ENCODE measurements around the gene CD320. TPM values are rescaled to one million over a fixed set of nuclear protein-coding genes. Genes with fewer than 3 reads are reported as not detected.

Gene CD320
- total RNA-seq, result 51.9 and 67.4 TPM in 2 replicates

GRCh38 chr19:8307965-8308866, at the start of gene CD320:
CD320 (minus strand) TSS chr19:8308358; CDS start chr19:8308290, 68 bp downstream.

DNA sequence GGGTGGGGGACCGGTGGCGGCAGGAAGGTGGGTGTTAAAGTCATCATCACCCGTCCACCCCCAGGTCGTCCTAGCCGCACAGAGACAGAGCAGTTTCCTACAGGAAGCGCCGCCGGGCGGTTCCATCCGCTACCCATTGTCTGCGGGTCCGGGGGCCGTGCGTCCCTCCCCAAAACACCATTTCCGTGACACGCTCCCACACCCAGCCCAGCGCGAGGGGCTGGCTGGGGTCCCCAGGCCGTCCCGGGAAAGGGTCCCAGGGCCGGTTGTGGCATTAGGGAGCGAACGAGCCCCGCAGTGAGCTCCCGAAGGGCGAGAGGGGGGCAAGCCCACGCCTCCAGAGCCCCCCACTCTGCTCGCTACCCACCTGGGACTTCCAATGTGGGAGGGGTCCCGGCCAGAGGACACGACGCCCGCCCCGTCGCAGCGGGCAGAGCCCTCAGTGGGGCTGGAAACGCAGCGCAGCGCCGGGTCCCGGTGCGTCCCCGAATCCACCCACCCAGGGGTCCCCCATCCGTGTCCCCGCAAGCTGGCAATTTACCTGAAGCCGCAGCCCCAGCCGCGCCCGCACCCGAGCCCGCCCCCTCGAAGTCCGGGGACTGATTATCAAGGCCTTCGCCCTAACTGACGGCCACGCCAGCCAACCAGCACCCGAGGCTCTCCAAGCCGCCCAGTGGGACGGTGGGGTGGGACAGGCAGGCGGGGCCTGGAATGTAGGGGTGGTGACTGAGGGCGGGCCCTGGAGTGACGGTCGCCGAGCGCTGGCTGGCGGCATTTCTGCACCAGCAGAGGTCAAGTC, 34.7 kb upstream of the CD320 start, which contains the start of gene KANK3:
KANK3 (minus strand) TSS at position 579 of the 799 bp plus-strand sequence. CDS start 5,434 bp downstream, outside the sequence.

DNA sequence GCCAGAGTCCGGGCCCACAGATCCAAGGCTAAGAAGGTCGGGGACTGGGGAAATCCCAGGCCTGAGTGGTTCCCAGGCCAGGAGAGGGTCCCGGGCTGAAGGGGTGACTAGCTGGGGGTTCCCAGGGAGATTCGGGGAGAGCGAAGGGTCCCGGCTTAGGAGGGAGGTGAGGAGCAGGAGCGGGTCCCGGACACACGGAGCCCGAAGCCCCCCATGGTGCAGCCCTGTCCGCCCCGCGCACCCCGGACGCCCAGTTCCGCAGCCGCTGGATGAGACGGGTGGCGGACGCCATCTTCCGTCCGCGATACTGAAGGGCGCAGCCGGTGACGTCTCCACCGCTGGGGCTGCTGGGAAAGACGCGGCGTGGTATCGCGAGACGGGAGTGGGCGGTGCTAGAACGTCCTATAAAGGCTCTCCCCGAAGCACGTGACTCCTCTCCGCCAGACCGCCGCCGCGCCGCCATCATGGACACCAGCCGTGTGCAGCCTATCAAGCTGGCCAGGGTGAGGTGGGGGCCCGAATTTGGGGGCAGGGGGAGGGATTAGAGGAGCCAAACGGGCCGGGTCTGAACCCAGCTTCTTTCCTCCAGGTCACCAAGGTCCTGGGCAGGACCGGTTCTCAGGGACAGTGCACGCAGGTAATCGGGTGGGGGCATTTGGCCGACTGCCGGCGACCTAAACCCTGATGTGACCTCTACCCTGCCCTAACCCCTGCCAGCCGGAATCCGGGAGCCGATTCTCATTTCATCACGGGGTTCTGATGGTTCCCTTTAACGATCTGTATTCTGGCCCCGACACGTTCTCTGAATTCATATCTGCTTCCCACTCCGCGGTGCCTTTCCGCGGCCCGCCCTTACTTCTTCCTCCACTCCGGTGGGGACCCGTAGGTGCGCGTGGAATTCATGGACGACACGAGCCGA, 13.2 kb upstream of the CD320 start, which contains the start of the genes NDUFA7 and RPS28:
NDUFA7 (minus strand) TSS at position 309 of the 919 bp plus-strand sequence; CDS start at position 292, 17 bp downstream.
RPS28 (plus strand) TSS at position 430 of the 919 bp plus-strand sequence; CDS start at position 465, 35 bp downstream.

Other genes with a start within 250 kb of the CD320 start
- gene FBN3, start 158.8 kb downstream of the CD320 start, total RNA-seq, result not detected in 2 replicates
- 17.1 and 25.2 TPM in 2 replicates for gene CERS4, start 99.0 kb downstream of the CD320 start, total RNA-seq
- gene NDUFA7, start 13.0 kb upstream of the CD320 start, total RNA-seq, result 17.0 and 26.3 TPM in 2 replicates
- gene RPS28, start 13.1 kb upstream of the CD320 start, total RNA-seq, result 317 and 321 TPM in 2 replicates
- 1.00 and 2.2 TPM in 2 replicates for gene KANK3, start 34.9 kb upstream of the CD320 start, total RNA-seq
- 112 and 127 TPM in 2 replicates for gene ANGPTL4, start 55.8 kb upstream of the CD320 start, total RNA-seq
- gene RAB11B, start 82.0 kb upstream of the CD320 start, total RNA-seq, result 44.8 and 48.0 TPM in 2 replicates
- 19.6 and 35.1 TPM in 2 replicates for gene MARCHF2, start 104.9 kb upstream of the CD320 start, total RNA-seq
- gene HNRNPM, start 136.6 kb upstream of the CD320 start, total RNA-seq, result 50.4 and 55.7 TPM in 2 replicates
- gene PRAM1, start 194.3 kb upstream of the CD320 start, total RNA-seq, result not detected in 2 replicates
- gene ZNF414, start 205.8 kb upstream of the CD320 start, total RNA-seq, result 17.0 and 22.7 TPM in 2 replicates